Omental fat pad (tissue), 4 donors: ENCODE results near the gene TEAD4. TPM values are rescaled to one million over a fixed set of nuclear protein-coding genes. Genes with fewer than 3 reads are reported as not detected.

Experiments
- ATAC-seq: fragments of 150-250 bp; one replicate; pipeline ENCODE4 v1.9.1; 2016; ENCODE audit warnings: mild to moderate bottlenecking, moderate library complexity; ENCODE audit not compliant: low FRiP score
- DNase-seq: peaks from one replicate; pipeline ENCODE4 v3.0.0-alpha.2; 2019; ENCODE audit warnings: low spot score
- CTCF ChIP-seq, 3 donors: fragments of 450-650 bp; IDR thresholded peaks; one replicate each; pipeline ENCODE4 v1.5.1; 2016 to 2017; ENCODE audit warnings: antibody characterized with exemption in 3 of 3, mild to moderate bottlenecking in 3 of 3, moderate library complexity in 2 of 3
- total RNA-seq, 4 donors: library from RNA; depleted of rRNA; stranded (reverse); fragments of >200 nt; gene quantifications; one replicate each; pipeline ENCODE4 v1.1.0, GENCODE V29; 2016

TEAD4 gene
- total RNA-seq: 10 to 100 TPM; 14.5 to 79.3 (median 17.0) TPM

GRCh38 chr12:2959192-2959504 lies at the start of gene TEAD4:
Gene TEAD4 (plus strand): TSS chr12:2959397.
- peak; percentile 84 for ATAC-seq
- no peak for TF ChIP-seq CTCF (IDR thresholded peaks at IDR 0.05)
- DNase-seq: no peak

GRCh38 chr12:2912216-2912575 lies 47.0 kb upstream of the TEAD4 start:
- TF ChIP-seq CTCF (IDR thresholded peaks at IDR 0.05): no peak
- DNase-seq: no peak
- ATAC-seq: no peak

GRCh38 chr12:2919249-2919648 lies 39.9 kb upstream of the TEAD4 start:
- no peak for TF ChIP-seq CTCF (IDR thresholded peaks at IDR 0.05)
- no peak for DNase-seq
- ATAC-seq: no peak

GRCh38 chr12:2922329-2922728 lies 36.9 kb upstream of the TEAD4 start:
- TF ChIP-seq CTCF (IDR thresholded peaks at IDR 0.05): no peak
- DNase-seq (no peak), ATAC-seq (no peak)

- DNase-seq (no peak), ATAC-seq (no peak)
- TF ChIP-seq CTCF (IDR thresholded peaks at IDR 0.05): no peak
Observed at GRCh38 chr12:2923057-2923456, 36.1 kb upstream of the TEAD4 start.

GRCh38 chr12:2924019-2924418 lies 35.2 kb upstream of the TEAD4 start:
- no peak for TF ChIP-seq CTCF (IDR thresholded peaks at IDR 0.05)
- ATAC-seq (no peak), DNase-seq (no peak)

- ATAC-seq (no peak), DNase-seq (no peak)
- TF ChIP-seq CTCF (IDR thresholded peaks at IDR 0.05): no peak
Observed at GRCh38 chr12:2925322-2925995, 33.7 kb upstream of the TEAD4 start.
